OCI-LY3 (cell line): ENCODE data around the gene NGEF.

Source experiments
- CTCF ChIP-seq: fragments of 200-600, 300-600 bp; sonication (generic); IDR thresholded peaks from 2 replicates; pipeline ENCODE4 v1.5.1; 2014; ENCODE audit warnings: antibody characterized with exemption, low read length, low read depth
- EZH2phosphoT487 ChIP-seq: fragments of 200-600 bp; shearing (Covaris generic); IDR thresholded peaks from 2 replicates; pipeline ENCODE4 v1.6.1; 2018; ENCODE audit warnings: antibody characterized with exemption, mixed run types, low read depth

- TF ChIP-seq CTCF = no peak
- TF ChIP-seq EZH2phosphoT487 = no peak
Measured at GRCh38 chr2:232960862-232961261, 52.2 kb downstream of the NGEF start.
